OCI-LY1 (cell line): ENCODE measurements around the gene S1PR5.

Source experiments
- EZH2 ChIP-seq: fragments of 200-600 bp; sonication (generic), shearing (Covaris generic); IDR thresholded peaks from 2 replicates; pipeline ENCODE4 v1.8.0; 2017; ENCODE audit warnings: borderline replicate concordance, mixed run types, mild to moderate bottlenecking, antibody characterized with exemption, low read length, moderate library complexity, mixed read lengths
- TF ChIP-seq, protein P1 (sequence below): fragments of 200-600 bp; sonication (generic), shearing (Covaris generic); IDR thresholded peaks from 2 replicates; pipeline ENCODE4 v1.5.1; 2017; ENCODE audit warnings: mild to moderate bottlenecking, antibody characterized with exemption, low read length, moderate library complexity, mixed read lengths

DNA sequence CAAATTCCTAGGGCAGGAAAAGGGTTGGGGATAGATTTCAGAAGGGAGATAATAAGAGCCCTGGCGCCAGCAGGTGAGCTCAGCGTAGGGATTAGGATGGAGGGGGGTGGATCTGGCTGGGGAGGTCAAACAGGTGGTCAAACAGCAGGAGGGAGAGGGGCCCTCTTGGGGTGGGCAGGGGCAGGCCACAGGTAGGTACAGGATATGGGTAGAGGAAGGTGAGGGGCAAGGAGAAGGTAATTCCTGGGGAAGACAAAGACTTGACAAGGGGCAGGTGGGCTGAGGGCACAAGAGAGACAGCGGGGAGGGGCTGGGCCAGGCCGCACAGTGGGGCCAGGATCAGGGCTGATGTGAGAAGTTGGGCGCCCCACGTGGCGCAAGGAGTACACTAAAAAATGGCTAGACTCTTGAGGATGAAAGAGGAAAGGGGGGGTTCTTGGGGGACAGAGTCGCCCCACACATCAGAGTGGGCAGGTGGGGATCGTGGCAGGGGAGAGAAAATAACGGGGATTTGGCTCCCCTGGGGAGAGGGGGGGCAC is 47.9 kb upstream of the S1PR5 start:
- TF ChIP-seq, protein P1, sequence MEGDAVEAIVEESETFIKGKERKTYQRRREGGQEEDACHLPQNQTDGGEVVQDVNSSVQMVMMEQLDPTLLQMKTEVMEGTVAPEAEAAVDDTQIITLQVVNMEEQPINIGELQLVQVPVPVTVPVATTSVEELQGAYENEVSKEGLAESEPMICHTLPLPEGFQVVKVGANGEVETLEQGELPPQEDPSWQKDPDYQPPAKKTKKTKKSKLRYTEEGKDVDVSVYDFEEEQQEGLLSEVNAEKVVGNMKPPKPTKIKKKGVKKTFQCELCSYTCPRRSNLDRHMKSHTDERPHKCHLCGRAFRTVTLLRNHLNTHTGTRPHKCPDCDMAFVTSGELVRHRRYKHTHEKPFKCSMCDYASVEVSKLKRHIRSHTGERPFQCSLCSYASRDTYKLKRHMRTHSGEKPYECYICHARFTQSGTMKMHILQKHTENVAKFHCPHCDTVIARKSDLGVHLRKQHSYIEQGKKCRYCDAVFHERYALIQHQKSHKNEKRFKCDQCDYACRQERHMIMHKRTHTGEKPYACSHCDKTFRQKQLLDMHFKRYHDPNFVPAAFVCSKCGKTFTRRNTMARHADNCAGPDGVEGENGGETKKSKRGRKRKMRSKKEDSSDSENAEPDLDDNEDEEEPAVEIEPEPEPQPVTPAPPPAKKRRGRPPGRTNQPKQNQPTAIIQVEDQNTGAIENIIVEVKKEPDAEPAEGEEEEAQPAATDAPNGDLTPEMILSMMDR, result peak; percentile 57
- no peak for TF ChIP-seq EZH2
